HG03432 (cell line): ENCODE data around the gene CHD2.

ENCODE experiments used
- ATAC-seq: cut with Tn5 transposase; IDR thresholded peaks from one replicate; pipeline ENCODE4 v1.9.1; 2021; ENCODE audit warnings: mild to moderate bottlenecking, moderate library complexity; ENCODE audit not compliant: unreplicated experiment

CHD2 gene

GRCh38 chr15:93076875-93077274 is 176.8 kb downstream of the CHD2 start:
- no peak for ATAC-seq
